Endodermal cell (in vitro differentiated cells): ENCODE measurements around the gene CBX2. TPM values are rescaled to one million over a fixed set of nuclear protein-coding genes. Genes with fewer than 3 reads are reported as not detected.

Source experiments
- DNase-seq: peaks from one replicate; pipeline ENCODE4 v3.0.0-alpha.2; 2017
- H3K27ac ChIP-seq: 2 replicates; pipeline ENCODE4 v1.5.1; 2013; ENCODE audit warnings: mild to moderate bottlenecking, low read depth, low read length, moderate library complexity
- H3K27me3 ChIP-seq: 2 replicates; pipeline ENCODE4 v1.6.1; 2013; ENCODE audit warnings: mild to moderate bottlenecking, low read length, moderate library complexity; ENCODE audit not compliant: insufficient read depth, control insufficient read depth, poor library complexity, severe bottlenecking
- H3K36me3 ChIP-seq: 2 replicates; pipeline ENCODE4 v1.7.0; 2013; ENCODE audit warnings: mild to moderate bottlenecking, low read length, moderate library complexity; ENCODE audit not compliant: control insufficient read depth, insufficient read depth
- H3K4me1 ChIP-seq: one replicate; pipeline ENCODE4 v1.7.0; 2013; ENCODE audit warnings: low read length; ENCODE audit not compliant: control insufficient read depth, insufficient read depth
- H3K4me3 ChIP-seq: 2 replicates; pipeline ENCODE4 v1.5.1; 2013; ENCODE audit warnings: mild to moderate bottlenecking, low read length, moderate library complexity
- H3K9ac ChIP-seq: 2 replicates; pipeline ENCODE4 v1.6.1; 2013; ENCODE audit warnings: mild to moderate bottlenecking, low read length, moderate library complexity; ENCODE audit not compliant: poor library complexity, severe bottlenecking; ENCODE audit errors: extremely low read depth
- H3K9me3 ChIP-seq: 2 replicates; pipeline ENCODE4 v1.6.1; 2013; ENCODE audit warnings: mild to moderate bottlenecking, low read length, moderate library complexity; ENCODE audit not compliant: control insufficient read depth
- H3K27ac Mint-ChIP-seq: 2 replicates; pipeline ENCODE4 v1.8.0; 2020; ENCODE audit warnings: mixed read lengths
- H3K27me3 Mint-ChIP-seq: 2 replicates; pipeline ENCODE4 v1.8.0; 2021; ENCODE audit warnings: mild to moderate bottlenecking, mixed read lengths; ENCODE audit not compliant: insufficient read depth
- H3K36me3 Mint-ChIP-seq: 2 replicates; pipeline ENCODE4 v1.8.0; 2020; ENCODE audit warnings: low read depth, mixed read lengths
- H3K4me1 Mint-ChIP-seq: 2 replicates; pipeline ENCODE4 v1.8.0; 2020; ENCODE audit warnings: mixed read lengths
- H3K4me3 Mint-ChIP-seq: 2 replicates; pipeline ENCODE4 v1.8.0; 2020; ENCODE audit warnings: mild to moderate bottlenecking, moderate library complexity, mixed read lengths
- H3K9me3 Mint-ChIP-seq: 2 replicates; pipeline ENCODE4 v1.8.0; 2020; ENCODE audit warnings: mild to moderate bottlenecking, mixed read lengths
- WGBS, 2 experiments: methylation state at CpG; one replicate each; pipeline versions ENCODE4 v1.1.5 to v1.1.7; 2013; ENCODE audit warnings: missing lambda C conversion rate in 2 of 2, mixed read lengths in 1 of 2; ENCODE audit not compliant: insufficient coverage in 1 of 2, insufficient read length in 1 of 2; 5-methylcytosine and 5-hydroxymethylcytosine counted together
- total RNA-seq, 2 donors: library from RNA; stranded (reverse); fragmentation: NEBNext Ultra II Directional in 1 of 2; extraction: Animal tissue kit (Norgen Biotek cat#: 25700) in 1 of 2; gene quantifications; 2 replicates in 1 of 2; 3 replicates in 1 of 2; pipeline ENCODE4 v1.2.1, GENCODE V29; 2021
- TF ChIP-seq, protein P1 (sequence below): fragments of 200-600 bp; sonication (generic); conservative IDR thresholded peaks from 2 replicates; pipeline ENCODE4 v1.5.0; 2021; ENCODE audit warnings: antibody characterized with exemption, mild to moderate bottlenecking

CBX2 gene
- total RNA-seq, 2 donors from 2014 or later = 75.0 to 78.6 TPM

- Mint-ChIP-seq H3K36me3 (no peaks in the 10 kb centered on the region), H3K4me1 (peaks cover 23% of the 10 kb centered on the region), H3K9me3 (no peaks in the 10 kb centered on the region), H3K27me3 (peaks cover 97% of the 10 kb centered on the region), H3K4me3 (peak overlapping the region; percentile 32), H3K27ac (no peak overlapping the region)
- Histone ChIP-seq H3K4me1 (peaks cover 10% of the 10 kb centered on the region), H3K27me3 (peaks cover 81% of the 10 kb centered on the region), H3K9me3 (no peaks in the 10 kb centered on the region), H3K36me3 (no peaks in the 10 kb centered on the region), H3K9ac (no peak overlapping the region), H3K27ac (no peak overlapping the region), H3K4me3 (no peak overlapping the region)
- DNase-seq = peak; percentile 86
- WGBS, 2 experiments = 3 to 10% methylated on average over 19 to 68 of the region's 72 CpGs
- TF ChIP-seq, protein P1, sequence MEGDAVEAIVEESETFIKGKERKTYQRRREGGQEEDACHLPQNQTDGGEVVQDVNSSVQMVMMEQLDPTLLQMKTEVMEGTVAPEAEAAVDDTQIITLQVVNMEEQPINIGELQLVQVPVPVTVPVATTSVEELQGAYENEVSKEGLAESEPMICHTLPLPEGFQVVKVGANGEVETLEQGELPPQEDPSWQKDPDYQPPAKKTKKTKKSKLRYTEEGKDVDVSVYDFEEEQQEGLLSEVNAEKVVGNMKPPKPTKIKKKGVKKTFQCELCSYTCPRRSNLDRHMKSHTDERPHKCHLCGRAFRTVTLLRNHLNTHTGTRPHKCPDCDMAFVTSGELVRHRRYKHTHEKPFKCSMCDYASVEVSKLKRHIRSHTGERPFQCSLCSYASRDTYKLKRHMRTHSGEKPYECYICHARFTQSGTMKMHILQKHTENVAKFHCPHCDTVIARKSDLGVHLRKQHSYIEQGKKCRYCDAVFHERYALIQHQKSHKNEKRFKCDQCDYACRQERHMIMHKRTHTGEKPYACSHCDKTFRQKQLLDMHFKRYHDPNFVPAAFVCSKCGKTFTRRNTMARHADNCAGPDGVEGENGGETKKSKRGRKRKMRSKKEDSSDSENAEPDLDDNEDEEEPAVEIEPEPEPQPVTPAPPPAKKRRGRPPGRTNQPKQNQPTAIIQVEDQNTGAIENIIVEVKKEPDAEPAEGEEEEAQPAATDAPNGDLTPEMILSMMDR = no peak
Measured at GRCh38 chr17:79832218-79833109, 54.5 kb downstream of the CBX2 start.

- Mint-ChIP-seq H3K9me3 (no peaks in the 10 kb centered on the region), H3K27me3 (peaks cover 97% of the 10 kb centered on the region), H3K4me1 (peaks cover 26% of the 10 kb centered on the region), H3K36me3 (no peaks in the 10 kb centered on the region), H3K27ac (no peak overlapping the region), H3K4me3 (peak overlapping the region; percentile 10)
- H3K36me3 ChIP-seq = no peaks in the 10 kb centered on the region
- H3K4me3 ChIP-seq = no peak overlapping the region
- TF ChIP-seq, protein P1 = no peak
- no peak for DNase-seq
- peaks cover 15% of the 10 kb centered on the region for H3K4me1 ChIP-seq
- H3K9ac ChIP-seq = no peak overlapping the region
- peaks cover 87% of the 10 kb centered on the region for H3K27me3 ChIP-seq
- H3K27ac ChIP-seq = no peak overlapping the region
- 17 to 23% methylated on average over 1 to 6 of the region's 7 CpGs for WGBS, 2 experiments
- H3K9me3 ChIP-seq = no peaks in the 10 kb centered on the region
Measured at GRCh38 chr17:79833110-79833450, 55.1 kb downstream of the CBX2 start.

- Mint-ChIP-seq H3K27ac (no peak overlapping the region), H3K4me3 (no peak overlapping the region), H3K4me1 (peaks cover 25% of the 10 kb centered on the region), H3K27me3 (peaks cover 93% of the 10 kb centered on the region), H3K9me3 (no peaks in the 10 kb centered on the region), H3K36me3 (no peaks in the 10 kb centered on the region)
- Histone ChIP-seq H3K4me3 (no peak overlapping the region), H3K9me3 (no peaks in the 10 kb centered on the region), H3K9ac (no peak overlapping the region), H3K36me3 (no peaks in the 10 kb centered on the region), H3K27ac (no peak overlapping the region), H3K27me3 (peaks cover 89% of the 10 kb centered on the region), H3K4me1 (peaks cover 15% of the 10 kb centered on the region)
- 19 to 28% methylated on average over 25 to 78 of the region's 83 CpGs for WGBS, 2 experiments
- TF ChIP-seq, protein P1 = no peak
- DNase-seq = peak; percentile 87
Measured at GRCh38 chr17:79833744-79834564, 56.0 kb downstream of the CBX2 start.
